Measurements from ENCODE around the gene IGFBP7. TPM values are rescaled to one million over a fixed set of nuclear protein-coding genes. Genes with fewer than 3 reads are reported as not detected.

IGFBP7 gene
- total RNA-seq, 2 experiments from 2014 or later: 0.17 TPM; not detected in 1

GRCh38 chr4:57100979-57101651 lies 9.1 kb downstream of the IGFBP7 start:
- intact Hi-C loops (cut with micrococcal nuclease): no loop called here
- DNase-seq: no peak
- no peak overlapping the region for H3K4me3 Mint-ChIP-seq
- CTCF ChIA-PET: interaction anchor here (0.6 kb wide), 1 partner anchor 16 kb away, joined by 3 read pairs; no protein-coding TSS in a partner anchor
- H3K36me3 Mint-ChIP-seq (ENCODE audit: low read depth): no peaks in the 10 kb centered on the region
- peaks cover 5% of the 10 kb centered on the region for H3K27me3 Mint-ChIP-seq (ENCODE audit: low read depth)
- no peak overlapping the region for H3K27ac Mint-ChIP-seq
- H3K4me1 Mint-ChIP-seq (ENCODE audit: low read depth): no peaks in the 10 kb centered on the region
- H3K9me3 Mint-ChIP-seq: no peaks in the 10 kb centered on the region

GRCh38 chr4:57099363-57099762 lies 10.8 kb downstream of the IGFBP7 start:
- H3K9me3 Mint-ChIP-seq: no peaks in the 10 kb centered on the region
- no peaks in the 10 kb centered on the region for H3K36me3 Mint-ChIP-seq (ENCODE audit: low read depth)
- H3K4me1 Mint-ChIP-seq (ENCODE audit: low read depth): no peaks in the 10 kb centered on the region
- DNase-seq: no peak
- no peak overlapping the region for H3K27ac Mint-ChIP-seq
- CTCF ChIA-PET: no interaction called here
- intact Hi-C loops (cut with micrococcal nuclease): no loop called here
- H3K4me3 Mint-ChIP-seq: no peak overlapping the region
- peaks cover 5% of the 10 kb centered on the region for H3K27me3 Mint-ChIP-seq (ENCODE audit: low read depth)

- Mint-ChIP-seq H3K27me3 (ENCODE audit: low read depth) (peaks cover 2% of the 10 kb centered on the region), H3K4me3 (no peak overlapping the region), H3K4me1 (ENCODE audit: low read depth) (no peaks in the 10 kb centered on the region), H3K27ac (no peak overlapping the region), H3K36me3 (ENCODE audit: low read depth) (no peaks in the 10 kb centered on the region), H3K9me3 (no peaks in the 10 kb centered on the region)
- intact Hi-C loops (cut with micrococcal nuclease): no loop called here
- no peak for DNase-seq
- CTCF ChIA-PET: no interaction called here
Observed at GRCh38 chr4:57098941-57099340, 11.2 kb downstream of the IGFBP7 start.

- Mint-ChIP-seq H3K4me1 (ENCODE audit: low read depth) (no peaks in the 10 kb centered on the region), H3K36me3 (ENCODE audit: low read depth) (no peaks in the 10 kb centered on the region), H3K27ac (no peak overlapping the region), H3K4me3 (no peak overlapping the region), H3K9me3 (no peaks in the 10 kb centered on the region), H3K27me3 (ENCODE audit: low read depth) (peaks cover 2% of the 10 kb centered on the region)
- CTCF ChIA-PET: no interaction called here
- intact Hi-C loops (cut with micrococcal nuclease): no loop called here
- DNase-seq: no peak
Observed at GRCh38 chr4:57098415-57098814, 11.8 kb downstream of the IGFBP7 start.

GRCh38 chr4:57097711-57098110 lies 12.5 kb downstream of the IGFBP7 start:
- H3K27ac Mint-ChIP-seq: no peak overlapping the region
- H3K27me3 Mint-ChIP-seq (ENCODE audit: low read depth): peaks cover 4% of the 10 kb centered on the region
- no peak overlapping the region for H3K4me3 Mint-ChIP-seq
- H3K4me1 Mint-ChIP-seq (ENCODE audit: low read depth): no peaks in the 10 kb centered on the region
- no peak for DNase-seq
- no peaks in the 10 kb centered on the region for H3K36me3 Mint-ChIP-seq (ENCODE audit: low read depth)
- intact Hi-C loops (cut with micrococcal nuclease): no loop called here
- no peaks in the 10 kb centered on the region for H3K9me3 Mint-ChIP-seq
- CTCF ChIA-PET: interaction anchor here (1.4 kb wide), 1 partner anchor 66 kb away, joined by 4 read pairs; no protein-coding TSS in a partner anchor

GRCh38 chr4:57095956-57096355 lies 14.2 kb downstream of the IGFBP7 start:
- Mint-ChIP-seq H3K4me1 (ENCODE audit: low read depth) (no peaks in the 10 kb centered on the region), H3K4me3 (no peak overlapping the region), H3K36me3 (ENCODE audit: low read depth) (no peaks in the 10 kb centered on the region), H3K27ac (no peak overlapping the region), H3K9me3 (no peaks in the 10 kb centered on the region), H3K27me3 (ENCODE audit: low read depth) (peaks cover 3% of the 10 kb centered on the region)
- CTCF ChIA-PET: no interaction called here
- intact Hi-C loops (cut with micrococcal nuclease): no loop called here
- DNase-seq: no peak

- no peak for DNase-seq
- Mint-ChIP-seq H3K36me3 (ENCODE audit: low read depth) (no peaks in the 10 kb centered on the region), H3K4me3 (no peak overlapping the region), H3K4me1 (ENCODE audit: low read depth) (no peaks in the 10 kb centered on the region), H3K27ac (no peak overlapping the region), H3K27me3 (ENCODE audit: low read depth) (peaks cover 5% of the 10 kb centered on the region), H3K9me3 (no peaks in the 10 kb centered on the region)
- CTCF ChIA-PET: interaction anchor here (0.6 kb wide), 1 partner anchor 103 kb away, joined by 3 read pairs; no protein-coding TSS in a partner anchor
- intact Hi-C loops (cut with micrococcal nuclease): no loop called here
Observed at GRCh38 chr4:57095245-57095644, 14.9 kb downstream of the IGFBP7 start.

- no peaks in the 10 kb centered on the region for H3K9me3 Mint-ChIP-seq
- CTCF ChIA-PET: interaction anchor here (0.6 kb wide), 1 partner anchor 102 kb away, joined by 3 read pairs; no protein-coding TSS in a partner anchor
- H3K4me3 Mint-ChIP-seq: no peak overlapping the region
- no peaks in the 10 kb centered on the region for H3K36me3 Mint-ChIP-seq (ENCODE audit: low read depth)
- DNase-seq: no peak
- H3K4me1 Mint-ChIP-seq (ENCODE audit: low read depth): no peaks in the 10 kb centered on the region
- H3K27ac Mint-ChIP-seq: no peak overlapping the region
- H3K27me3 Mint-ChIP-seq (ENCODE audit: low read depth): peaks cover 8% of the 10 kb centered on the region
- intact Hi-C loops (cut with micrococcal nuclease): no loop called here
Observed at GRCh38 chr4:57094832-57095223, 15.4 kb downstream of the IGFBP7 start.

GRCh38 chr4:57093845-57094831 lies 16.0 kb downstream of the IGFBP7 start:
- no peaks in the 10 kb centered on the region for H3K36me3 Mint-ChIP-seq (ENCODE audit: low read depth)
- intact Hi-C loops (cut with micrococcal nuclease): no loop called here
- CTCF ChIA-PET: no interaction called here

GRCh38 chr4:57091657-57092162 lies 18.5 kb downstream of the IGFBP7 start:
- no peak for DNase-seq
- Mint-ChIP-seq H3K27me3 (ENCODE audit: low read depth) (peaks cover 17% of the 10 kb centered on the region), H3K4me3 (no peak overlapping the region), H3K4me1 (ENCODE audit: low read depth) (no peaks in the 10 kb centered on the region), H3K36me3 (ENCODE audit: low read depth) (no peaks in the 10 kb centered on the region), H3K27ac (no peak overlapping the region), H3K9me3 (no peaks in the 10 kb centered on the region)
- intact Hi-C loops (cut with micrococcal nuclease): no loop called here
- CTCF ChIA-PET: interaction anchor here (1.1 kb wide), 1 partner anchor 73 kb away, joined by 3 read pairs; no protein-coding TSS in a partner anchor

More at GRCh38 chr4:57093845-57094831, 16.0 kb downstream of the IGFBP7 start:
- H3K4me1 Mint-ChIP-seq (ENCODE audit: low read depth): no peaks in the 10 kb centered on the region
- H3K9me3 Mint-ChIP-seq: no peaks in the 10 kb centered on the region
- peaks cover 10% of the 10 kb centered on the region for H3K27me3 Mint-ChIP-seq (ENCODE audit: low read depth)
- no peak overlapping the region for H3K27ac Mint-ChIP-seq
- no peak overlapping the region for H3K4me3 Mint-ChIP-seq
- no peak for DNase-seq

GRCh38 chr4:57090079-57090478 lies 20.1 kb downstream of the IGFBP7 start:
- DNase-seq: no peak
- Mint-ChIP-seq H3K4me3 (no peak overlapping the region), H3K27ac (no peak overlapping the region), H3K9me3 (no peaks in the 10 kb centered on the region), H3K4me1 (ENCODE audit: low read depth) (no peaks in the 10 kb centered on the region), H3K36me3 (ENCODE audit: low read depth) (no peaks in the 10 kb centered on the region), H3K27me3 (ENCODE audit: low read depth) (peaks cover 23% of the 10 kb centered on the region)
- CTCF ChIA-PET: no interaction called here
- intact Hi-C loops (cut with micrococcal nuclease): no loop called here

- H3K4me1 Mint-ChIP-seq (ENCODE audit: low read depth): no peaks in the 10 kb centered on the region
- CTCF ChIA-PET: no interaction called here
- no peaks in the 10 kb centered on the region for H3K9me3 Mint-ChIP-seq
- no peak overlapping the region for H3K27ac Mint-ChIP-seq
- no peak overlapping the region for H3K4me3 Mint-ChIP-seq
- intact Hi-C loops (cut with micrococcal nuclease): no loop called here
- no peak for DNase-seq
- peaks cover 23% of the 10 kb centered on the region for H3K27me3 Mint-ChIP-seq (ENCODE audit: low read depth)
- H3K36me3 Mint-ChIP-seq (ENCODE audit: low read depth): no peaks in the 10 kb centered on the region
Observed at GRCh38 chr4:57089549-57089948, 20.6 kb downstream of the IGFBP7 start.
